Activated CD8-positive, alpha-beta memory T cell treated with anti-CD3 and anti-CD28 coated beads for 48 hours (primary cell): ENCODE measurements around the gene LGR5.

ENCODE experiments used
- DNase-seq, 3 experiments: peaks; one replicate each; pipeline ENCODE4 v3.0.0-alpha.2; 2020; ENCODE audit warnings: low read depth in 2 of 3, low spot score in 2 of 3

Gene LGR5

DNA sequence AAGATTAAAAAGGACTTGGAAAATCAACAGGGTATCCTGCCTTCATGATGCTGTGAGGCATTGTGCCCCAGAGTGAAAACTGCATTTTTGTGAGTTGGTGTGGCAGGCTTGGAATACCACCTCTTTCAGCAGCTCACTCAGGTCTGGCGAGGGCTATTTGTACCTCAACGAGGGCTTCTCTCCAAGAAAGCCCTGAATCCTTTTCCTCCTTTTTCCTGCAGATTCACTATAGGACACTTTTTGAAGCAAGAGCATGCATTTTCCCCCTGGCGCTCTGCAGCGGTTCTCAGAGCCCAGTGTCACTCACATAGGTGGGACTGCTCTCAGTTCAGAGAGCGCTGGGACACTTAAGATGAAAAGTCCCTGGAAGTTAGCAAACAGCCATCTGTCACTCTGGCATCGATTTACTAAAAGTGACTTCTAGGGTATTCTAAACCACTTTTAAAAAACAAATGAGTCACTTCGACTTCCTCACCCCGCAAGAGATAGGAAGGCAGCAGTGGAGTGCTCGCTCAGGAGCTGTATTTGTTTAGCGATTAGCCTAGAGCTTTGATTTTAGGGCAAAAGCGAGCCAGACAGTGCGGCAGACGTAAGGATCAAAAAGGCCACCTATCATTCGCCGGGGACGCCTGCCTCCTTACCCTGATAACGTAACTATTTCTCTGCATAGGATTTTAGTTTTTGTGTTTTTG, 782 bp upstream of the LGR5 start:
- DNase-seq, result no peak

DNA sequence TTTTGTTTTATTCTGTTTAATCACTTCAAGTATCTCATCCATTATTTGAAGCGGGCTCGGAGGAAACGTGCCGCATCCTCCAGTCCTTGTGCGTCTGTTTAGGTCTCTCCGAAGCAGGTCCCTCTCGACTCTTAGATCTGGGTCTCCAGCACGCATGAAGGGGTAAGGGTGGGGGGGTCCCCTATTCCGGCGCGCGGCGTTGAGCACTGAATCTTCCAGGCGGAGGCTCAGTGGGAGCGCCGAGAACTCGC, 311 bp upstream of the LGR5 start:
- DNase-seq, result no peak

DNA sequence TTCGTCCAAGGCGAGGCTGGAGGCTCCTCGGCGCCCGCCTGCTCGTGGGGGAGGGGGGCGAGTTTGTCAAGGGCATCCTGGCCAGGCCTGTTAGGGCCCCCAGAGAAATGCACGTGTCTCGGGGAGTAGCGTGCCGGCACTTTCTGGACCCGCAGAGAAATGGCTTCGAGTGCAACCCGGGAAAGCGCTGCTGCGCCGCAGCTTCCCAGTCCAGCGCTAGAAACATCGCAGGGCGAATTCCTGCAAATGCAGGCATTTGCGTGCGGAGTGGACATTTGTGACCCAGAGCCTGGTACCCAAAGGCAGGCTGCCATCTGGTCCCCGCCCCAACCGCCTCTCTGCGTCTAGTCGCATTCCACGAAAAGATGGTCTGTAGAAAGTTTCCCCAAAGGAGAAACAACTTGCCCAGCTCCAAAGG, 756 bp downstream of the LGR5 start:
- DNase-seq, result no peak

DNA sequence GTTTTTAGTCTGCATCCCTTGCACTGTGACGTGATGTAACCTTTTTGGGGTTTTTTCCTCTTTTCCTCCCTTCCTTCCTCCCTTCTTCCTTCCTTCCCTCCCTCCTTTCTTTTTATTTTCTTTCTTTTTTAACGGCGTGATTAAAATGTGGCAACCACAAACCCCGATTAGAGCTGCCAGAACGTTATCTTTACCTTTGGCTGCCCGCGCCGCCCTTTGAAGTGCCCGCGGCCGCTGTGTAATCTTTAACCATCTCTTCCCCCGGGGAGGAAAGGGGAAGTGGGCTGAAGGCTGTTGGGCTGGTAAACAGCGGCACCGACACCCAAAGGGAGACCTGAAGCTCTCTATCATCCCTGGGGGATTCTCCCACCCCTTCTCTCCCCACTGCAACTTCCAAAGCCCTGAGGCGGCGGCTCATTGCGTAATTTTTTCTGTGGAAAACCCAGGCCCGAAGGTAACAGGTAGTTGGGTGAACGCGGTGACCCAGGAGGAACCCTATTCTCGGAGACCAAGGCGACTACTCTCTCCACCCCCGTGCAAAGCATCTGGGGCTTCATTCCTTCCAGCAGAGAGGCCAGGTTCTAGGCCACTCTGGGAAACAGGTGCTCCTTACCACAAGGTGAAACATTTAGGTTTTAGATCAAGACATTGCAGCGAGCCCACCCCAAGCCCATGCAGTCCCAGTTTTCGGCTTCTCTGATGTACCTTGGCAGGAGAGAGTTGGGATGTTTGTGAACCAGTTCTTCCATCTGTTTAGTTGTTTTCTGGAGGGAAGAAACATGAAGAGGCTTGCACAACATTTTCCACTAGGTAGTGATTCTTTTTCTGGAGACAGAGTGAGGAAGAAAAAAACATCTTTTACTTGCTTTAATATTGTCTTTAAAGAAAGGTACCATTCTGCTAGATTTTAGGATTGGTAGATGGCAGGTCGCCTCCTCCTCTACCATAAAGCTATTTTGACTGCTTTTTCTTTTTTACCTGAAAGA, 1.5 kb downstream of the LGR5 start:
- no peak for DNase-seq

DNA sequence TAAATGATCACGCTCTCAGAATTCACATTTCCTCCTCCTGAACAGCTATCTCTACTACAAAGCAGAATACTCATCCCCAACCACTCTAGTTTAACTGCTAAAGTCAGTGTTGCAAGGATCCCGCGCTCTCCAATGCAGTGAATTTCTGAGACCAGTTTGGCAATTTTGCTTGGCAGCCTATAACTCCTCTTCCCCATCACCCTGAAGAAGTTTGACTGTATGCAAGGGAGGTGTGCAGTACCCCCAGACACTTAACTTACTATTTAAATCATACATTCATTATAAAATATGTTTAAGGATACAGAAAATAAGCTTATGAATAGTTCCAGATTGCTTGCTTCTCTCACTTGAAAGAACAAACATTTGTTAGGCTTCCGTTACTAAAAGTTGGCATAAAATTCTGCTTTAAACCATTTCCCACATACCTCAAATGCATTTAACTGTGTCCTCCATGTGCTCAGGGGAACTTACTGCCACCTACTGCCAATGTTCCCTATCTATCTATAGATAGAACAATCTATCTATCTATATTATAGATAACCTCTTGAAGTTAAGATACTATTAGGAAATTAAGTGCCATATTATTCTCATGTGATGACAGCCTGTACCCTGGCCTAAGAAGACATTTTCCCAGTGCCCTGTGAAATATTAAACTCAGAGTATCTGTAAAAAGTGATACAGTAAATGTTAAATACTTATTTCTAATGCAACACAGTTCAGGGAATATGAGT, 2.4 kb downstream of the LGR5 start:
- DNase-seq, result no peak

DNA sequence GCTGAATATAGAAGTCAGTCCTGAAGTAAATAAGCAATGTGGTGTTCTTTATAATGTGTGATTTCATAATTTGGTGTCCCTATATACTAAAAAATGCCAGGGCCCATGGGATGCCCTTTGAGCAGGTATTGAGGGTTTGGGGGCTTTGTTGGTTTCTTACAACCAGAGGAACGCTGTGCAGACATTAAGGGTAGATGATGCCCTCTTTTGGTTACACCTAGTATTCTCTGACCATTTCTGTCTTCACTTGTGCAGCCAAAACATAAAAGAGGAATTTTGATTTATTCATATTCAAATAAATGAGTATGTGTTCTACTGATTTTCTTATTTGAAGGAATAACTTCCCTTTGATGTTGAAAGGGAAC, 3.0 kb downstream of the LGR5 start:
- DNase-seq, result no peak

DNA sequence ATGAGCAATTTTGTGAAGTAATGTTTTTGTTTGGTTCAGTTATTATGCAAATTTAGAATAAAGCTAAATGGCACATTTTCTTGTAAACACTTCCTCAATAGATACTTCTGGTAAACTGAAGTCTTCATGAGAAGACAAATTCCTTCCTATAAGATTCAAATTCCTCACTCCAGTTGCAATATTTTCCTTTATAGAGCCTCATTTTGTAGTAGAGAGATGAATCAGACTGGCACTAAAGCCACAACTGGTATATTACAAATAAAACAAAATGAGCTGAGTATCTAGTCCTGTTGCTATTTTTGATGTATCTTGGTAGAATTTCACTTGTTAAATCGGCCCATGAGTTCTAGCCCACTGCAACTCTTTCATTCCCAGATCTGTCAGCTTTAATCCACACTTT, 5.5 kb downstream of the LGR5 start:
- no peak for DNase-seq

DNA sequence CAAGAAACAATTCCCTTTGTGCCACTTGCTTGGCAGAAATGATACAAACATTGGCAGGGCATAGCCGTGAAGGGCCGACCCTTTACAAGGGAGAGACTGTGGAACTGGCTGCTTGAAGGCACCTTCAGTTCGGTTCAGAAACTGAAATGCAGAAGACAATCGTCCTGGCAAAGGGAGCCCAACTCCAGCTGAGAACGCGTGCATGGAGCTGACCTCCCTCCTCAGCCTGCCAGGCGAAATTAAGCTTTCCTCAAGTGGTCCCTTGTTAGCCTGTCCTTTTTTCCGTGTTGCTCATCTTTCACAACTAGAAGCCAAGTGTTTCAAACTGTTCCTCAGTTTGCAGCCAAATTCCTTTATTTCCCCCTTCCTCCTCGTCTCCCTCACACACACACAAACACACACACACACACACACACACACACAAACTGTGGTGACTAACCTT, 8.1 kb downstream of the LGR5 start:
- DNase-seq, result no peak

DNA sequence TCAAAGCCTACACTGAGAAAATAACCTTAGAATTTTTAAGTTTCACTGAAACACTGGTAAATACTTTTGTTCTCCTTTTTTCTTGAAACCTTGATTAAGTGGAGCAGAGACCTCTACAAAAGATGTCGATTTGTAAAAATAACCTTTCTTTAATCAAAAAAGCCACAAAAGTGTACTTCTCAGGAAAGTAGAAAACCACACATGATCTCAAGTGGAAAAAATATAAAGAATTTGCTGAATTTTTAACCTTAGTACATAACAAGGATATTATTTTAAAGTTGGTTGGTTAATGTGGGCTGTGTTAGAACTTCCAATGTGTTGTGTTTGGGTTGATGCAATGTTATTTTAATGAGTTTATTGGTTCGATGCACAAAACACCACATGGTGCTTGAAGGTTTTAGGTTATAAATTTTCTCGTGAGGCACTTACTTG, 8.6 kb downstream of the LGR5 start:
- DNase-seq, result no peak

DNA sequence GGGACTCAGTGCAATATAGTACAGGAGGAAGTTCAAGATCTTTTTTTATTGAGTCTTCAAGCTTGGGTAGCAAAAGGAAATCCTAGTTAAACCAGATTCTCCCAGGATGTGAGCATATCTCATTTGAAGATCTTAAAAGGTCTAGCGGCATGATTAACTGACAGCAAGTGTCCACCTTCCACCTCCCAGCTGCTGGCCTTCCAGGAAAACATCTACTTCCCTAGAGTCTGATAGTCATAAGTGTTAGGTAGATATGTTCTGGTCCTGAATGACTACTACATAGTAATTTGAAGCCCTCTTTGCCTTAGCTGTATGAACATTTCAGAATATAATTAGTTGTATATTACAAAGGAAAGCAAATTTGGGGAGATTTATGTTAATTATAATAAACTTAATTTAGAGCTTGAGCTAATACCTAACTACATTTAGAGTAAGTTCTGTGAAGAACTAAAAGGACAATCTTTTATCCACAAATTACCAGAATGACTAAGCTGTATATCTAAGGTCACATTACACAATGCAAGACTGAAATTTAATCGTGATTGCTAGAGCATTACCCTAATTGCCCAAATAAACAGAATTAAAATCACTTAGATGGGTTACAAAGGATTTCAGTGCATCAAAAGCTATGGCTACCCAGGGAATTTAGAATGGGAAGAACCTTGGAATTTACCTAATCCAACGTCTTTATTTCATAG, 9.9 kb downstream of the LGR5 start:
- no peak for DNase-seq

DNA sequence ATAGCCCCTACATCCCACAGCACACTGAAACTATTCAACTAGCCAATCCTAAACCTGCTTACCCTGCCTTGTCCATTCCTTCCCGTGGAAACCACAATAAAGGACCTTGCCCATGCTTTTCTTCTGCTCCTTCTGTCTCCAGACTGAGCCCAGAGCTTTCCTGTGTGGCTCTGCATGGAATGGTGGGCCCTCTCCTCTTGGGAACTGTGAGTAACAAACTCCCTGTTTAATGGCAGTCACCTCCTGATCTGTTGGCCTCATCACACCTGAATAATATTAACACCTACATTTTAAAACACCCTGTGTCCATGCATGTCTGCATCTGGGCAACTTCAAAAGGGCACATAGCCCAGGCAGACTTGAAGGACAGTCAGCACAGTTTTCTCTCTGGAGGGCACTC, 12.4 kb downstream of the LGR5 start:
- no peak for DNase-seq

DNA sequence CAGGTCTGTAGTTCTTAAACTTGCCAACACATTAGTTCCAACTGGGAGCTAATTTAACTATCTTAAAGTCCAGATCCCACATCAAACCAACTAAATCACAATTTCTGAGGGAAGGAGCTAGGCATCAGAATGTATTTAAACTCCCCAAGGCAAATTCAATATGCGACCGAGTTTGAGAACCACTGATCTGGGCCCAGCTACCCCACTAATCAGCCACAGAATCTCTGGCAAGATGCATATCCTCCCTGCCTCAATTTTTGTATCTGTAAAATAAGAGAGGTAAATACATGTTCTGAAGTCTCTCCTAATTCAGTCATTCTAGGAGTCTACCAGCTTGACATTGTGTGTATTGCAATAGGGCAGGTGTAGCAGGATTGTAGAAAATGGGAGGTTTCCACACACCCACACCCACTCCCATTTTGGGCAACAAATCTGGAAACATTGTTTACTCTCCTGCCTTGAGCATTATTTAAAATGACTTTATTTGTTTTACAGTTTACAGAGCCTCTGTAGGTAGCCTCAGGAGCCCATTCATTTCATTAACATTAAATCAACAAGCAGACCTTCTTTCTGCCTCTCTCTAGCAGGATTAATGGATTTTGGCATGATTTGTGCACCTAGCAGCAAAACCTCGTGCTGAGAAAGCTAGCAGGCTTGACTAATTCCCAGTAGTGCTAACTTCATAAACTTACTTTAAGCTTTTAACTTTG, 15.6 kb downstream of the LGR5 start:
- DNase-seq, result no peak

DNA sequence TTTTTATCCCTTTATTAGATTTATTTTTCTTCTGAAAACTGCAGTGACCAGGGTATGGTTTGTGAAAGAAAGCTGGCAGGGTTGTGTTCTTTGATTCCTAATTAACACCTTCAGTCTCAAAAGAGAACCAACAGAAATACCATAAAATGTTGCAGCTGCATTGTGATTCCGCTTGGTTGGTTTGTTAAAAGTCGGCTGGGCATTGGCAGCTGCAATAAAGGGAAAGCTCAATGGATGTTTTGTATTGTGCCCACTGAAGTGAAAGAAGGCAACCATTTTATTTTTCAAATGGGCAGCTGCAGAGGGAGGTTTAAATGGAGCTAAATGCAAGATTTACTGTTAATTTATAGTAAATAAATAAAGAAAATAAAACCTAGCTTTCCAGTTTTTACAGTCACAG, 16.7 kb downstream of the LGR5 start:
- DNase-seq, result no peak

DNA sequence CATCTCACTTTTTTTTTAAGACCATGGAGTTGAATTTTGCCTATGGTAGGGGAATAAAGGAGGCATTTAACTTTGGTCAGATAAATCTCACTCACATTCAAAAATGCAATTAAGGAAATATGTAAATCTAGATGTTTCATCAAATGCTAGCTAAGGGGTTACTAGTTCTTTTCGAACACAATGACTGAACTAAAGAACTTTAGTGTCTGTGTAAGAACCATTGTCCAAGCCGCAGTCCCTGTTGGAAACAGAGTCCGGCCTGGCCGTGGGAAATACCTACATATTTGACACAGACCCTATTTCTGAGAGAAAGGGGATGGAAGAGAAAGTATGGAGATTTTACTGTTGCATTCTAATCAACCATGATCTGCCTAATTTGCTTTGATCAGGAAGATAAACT, 17.4 kb downstream of the LGR5 start:
- DNase-seq, result no peak

DNA sequence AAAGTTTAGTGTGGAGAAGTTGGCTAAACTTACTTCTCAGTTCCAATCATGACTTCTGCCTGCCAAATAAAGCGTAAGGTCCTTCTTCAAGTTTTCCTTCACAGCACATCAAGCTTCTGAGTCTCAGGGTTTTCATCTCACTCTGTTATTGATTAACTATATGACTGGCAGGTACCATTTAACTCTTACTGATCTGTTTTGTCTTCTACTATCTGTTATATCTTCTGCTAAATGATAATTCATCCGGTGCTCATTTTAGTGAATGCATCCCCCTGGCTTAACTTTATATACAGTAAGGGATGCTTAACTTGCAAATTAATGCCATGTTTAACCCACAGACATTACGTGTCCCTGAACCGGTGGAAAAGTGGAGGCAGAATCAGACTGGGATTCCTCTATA, 20.7 kb downstream of the LGR5 start:
- no peak for DNase-seq

DNA sequence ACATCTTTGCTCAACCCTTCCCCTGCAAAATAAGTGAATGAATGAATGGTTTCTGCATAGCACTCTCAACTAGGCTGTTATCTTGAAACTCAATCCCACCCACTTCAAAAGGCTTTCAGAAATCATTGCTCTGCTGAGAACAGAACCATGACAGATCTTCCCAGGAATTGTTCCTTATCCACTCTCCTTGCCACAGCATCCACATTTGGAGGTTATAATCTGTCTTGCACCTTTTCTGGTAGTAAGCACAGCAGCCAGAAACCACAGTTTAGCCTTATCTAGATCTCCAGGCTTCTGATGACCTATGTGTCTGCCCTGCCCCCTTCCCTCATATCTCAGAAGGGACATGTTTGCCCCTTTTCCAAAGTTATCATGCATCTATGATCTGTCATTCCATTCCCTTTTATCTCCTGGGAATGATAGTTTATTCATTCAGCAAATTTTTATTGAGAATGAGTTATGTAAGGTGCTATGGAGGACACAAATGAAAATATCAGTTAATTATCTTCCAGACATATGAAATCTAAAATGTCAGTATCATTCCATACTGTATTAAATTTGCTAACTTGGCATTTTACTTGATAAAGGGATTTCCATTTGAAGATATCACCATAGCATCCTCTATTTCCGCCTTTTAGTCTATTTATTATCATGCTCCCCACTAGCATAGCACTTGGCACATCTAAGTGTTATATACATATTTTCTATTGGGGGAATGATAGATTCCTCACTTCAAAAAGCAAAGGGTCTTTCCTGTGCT, 21.4 kb downstream of the LGR5 start:
- DNase-seq, result no peak

DNA sequence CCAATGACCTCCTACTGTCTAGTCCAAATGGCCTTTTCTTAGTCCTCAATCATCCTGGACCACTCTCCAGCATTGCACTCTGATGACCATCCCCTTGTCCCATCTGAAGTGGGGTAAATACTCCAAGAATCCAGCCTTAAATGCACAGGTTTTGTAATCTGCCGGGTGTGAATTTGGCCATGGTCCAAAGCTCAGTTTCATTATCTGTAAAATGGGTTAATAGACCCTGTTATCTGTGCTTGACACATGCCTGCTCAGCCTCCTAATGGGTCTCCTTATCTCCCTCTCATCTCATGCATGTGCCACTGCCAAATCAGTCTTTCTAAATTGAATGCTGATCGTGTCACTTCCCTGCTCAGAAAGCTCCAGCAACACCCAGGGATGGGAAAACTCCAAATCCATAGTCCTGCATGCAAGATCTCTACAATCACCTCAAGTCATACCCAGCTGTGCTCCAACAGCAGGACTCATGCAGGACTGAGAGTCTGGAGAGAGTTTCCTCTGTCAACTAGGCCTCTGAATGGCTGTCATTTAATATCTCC, 22.3 kb downstream of the LGR5 start:
- no peak for DNase-seq

DNA sequence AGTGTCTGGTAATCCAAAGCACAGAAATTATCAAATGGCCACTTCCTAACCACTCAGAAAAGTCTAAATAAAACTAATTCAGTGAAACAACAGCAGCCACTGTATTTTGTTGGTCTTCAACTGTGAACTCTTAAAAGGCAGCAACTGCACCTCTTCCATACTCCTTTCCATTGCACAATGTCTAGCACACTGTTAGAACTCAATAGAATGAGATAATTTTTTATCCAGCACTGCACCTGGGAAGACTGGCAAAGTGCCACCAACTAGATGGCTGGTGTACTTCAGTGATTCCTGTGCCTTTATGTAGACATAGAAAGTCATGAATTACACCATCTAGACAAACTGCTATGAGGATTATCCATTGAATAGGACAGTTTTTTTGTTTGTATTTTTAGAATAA, 26.2 kb downstream of the LGR5 start:
- no peak for DNase-seq

DNA sequence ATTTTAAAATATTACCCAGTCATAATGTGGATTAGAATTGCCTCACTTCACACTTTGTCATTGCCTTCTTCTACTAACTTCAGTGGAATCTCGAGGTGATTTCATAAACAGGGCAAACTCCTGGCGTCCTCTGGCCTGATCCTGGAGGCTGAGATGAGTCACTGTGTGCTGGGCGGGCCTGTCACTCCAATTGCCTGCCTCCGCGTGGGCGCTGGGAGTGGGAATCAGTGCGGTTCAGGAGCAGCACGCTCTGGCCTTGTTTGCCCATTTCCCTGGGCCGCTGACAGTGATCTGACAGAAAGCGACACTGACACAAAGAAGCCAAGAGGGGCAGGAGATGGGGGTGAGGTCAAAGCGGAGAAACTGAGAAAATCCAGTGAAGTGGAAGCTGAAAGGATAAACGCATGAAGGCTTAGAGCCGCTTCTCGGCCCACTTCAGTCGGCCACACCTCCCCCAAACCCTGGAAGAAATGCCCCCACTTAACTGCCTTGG, 29.7 kb downstream of the LGR5 start:
- DNase-seq, result no peak

DNA sequence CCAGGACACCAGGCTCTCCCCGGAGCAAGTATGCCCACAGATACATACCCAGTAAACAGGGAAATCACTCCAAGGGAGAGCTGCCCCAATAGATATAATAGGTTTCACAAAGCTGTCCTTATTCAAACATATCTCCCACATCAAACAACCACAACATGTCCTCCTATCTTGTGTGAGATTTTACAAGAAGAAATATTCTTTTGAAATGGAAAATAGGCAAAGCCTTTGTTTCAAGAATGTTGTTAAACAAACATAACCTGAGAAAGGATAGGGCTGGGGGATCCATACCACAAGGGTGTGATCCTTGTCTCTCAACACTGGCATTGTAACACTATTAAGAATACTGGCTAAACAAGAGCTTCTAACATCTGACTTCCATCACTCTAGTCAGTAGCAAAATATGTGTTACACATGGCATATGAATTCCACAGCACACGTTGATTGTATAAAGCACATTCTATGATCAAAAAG, 32.9 kb downstream of the LGR5 start:
- DNase-seq, result no peak
